Measurements from ENCODE around the gene TNF. TPM values are rescaled to one million over a fixed set of nuclear protein-coding genes. Genes with fewer than 3 reads are reported as not detected.
A peak's percentile ranks its signal among the peaks of the same experiment; 100 is the strongest.

The TNF gene
- total and polyA plus RNA-seq, 2 of the 13 experiments (the other 11 are each of a cell fraction or from before 2014, with no cell fraction given), result not detected

DNA sequence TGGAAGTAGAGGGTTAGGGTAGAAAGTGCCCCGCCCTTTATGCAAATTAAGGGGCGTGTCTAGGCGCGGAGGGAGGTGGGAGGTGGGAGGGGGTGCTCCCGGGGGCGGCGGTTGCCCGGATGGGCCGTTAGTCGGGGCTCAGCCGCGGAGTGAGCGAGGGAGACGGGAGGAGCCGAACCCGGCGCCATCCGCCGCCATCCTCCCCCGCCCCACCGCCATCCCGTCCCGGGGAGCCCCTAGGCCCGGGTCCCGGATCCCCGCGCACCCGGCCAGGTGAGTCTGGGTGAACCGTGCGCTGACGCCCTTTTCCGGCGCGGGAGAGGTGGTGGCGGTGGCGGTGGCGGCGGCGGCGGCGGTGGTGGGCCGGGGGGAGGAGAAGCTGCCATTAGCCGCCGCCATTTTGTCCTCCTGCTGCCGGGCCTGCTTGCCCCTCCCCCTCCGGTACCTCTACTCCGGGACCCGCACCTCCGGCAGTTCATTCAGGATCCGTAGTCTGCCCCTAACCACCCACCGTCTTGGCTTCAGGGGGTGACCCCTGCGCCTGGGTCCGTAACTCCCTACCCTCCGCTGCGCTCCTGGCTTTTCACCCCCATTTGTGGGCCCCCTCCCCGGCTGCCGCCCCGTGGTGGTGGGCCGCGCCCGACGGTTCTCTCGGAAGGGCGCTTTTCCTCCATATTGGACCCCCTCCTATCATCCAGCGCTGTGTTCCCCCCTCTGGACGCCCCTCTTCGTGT, 45.4 kb downstream of the TNF start, which contains the start of gene PRRC2A (continued):
- TF ChIP-seq ZNF407 (CRISPR knock-in tag; IDR thresholded peaks at IDR 0.05; ENCODE audit: not compliant biosample characterization) (no peak), ZNF709 (CRISPR knock-in tag; IDR thresholded peaks at IDR 0.05) (no peak; the same call in 1 of the 2 replicates), ZNF75D (CRISPR knock-in tag; IDR thresholded peaks at IDR 0.05; ENCODE audit: borderline replicate concordance) (no peak; the same call in 1 of the 2 replicates), NKX3-1 (CRISPR knock-in tag; IDR thresholded peaks at IDR 0.05) (no peak), GTF3A (CRISPR knock-in tag; conservative IDR thresholded peaks at IDR 0.05) (no peak), CHD2 (IDR thresholded peaks at IDR 0.05; ENCODE audit: low read depth, low read length) (no peak; the same call in 1 of the 2 replicates), ZNF83 (CRISPR knock-in tag; IDR thresholded peaks at IDR 0.05; ENCODE audit: borderline replicate concordance) (no peak), SRSF1 (optimal IDR thresholded peaks at IDR 0.05; ENCODE audit: low read depth, low read length) (peak; percentile 61), PAX8 (CRISPR knock-in tag; IDR thresholded peaks at IDR 0.05; ENCODE audit: borderline replicate concordance) (no peak; the same call in 1 of the 2 replicates), FOXC1 (CRISPR knock-in tag; IDR thresholded peaks at IDR 0.05; ENCODE audit: borderline replicate concordance) (no peak), IKZF1 (IDR thresholded peaks at IDR 0.05) (no peak), JARID2 (CRISPR knock-in tag; IDR thresholded peaks at IDR 0.05; ENCODE audit: insufficient replicate concordance) (no peak), CREB1 (IDR thresholded peaks at IDR 0.05) (no peak), CREB1 (CRISPR knock-in tag; IDR thresholded peaks at IDR 0.05) (no peak), SNAPC2 (CRISPR knock-in tag; IDR thresholded peaks at IDR 0.05) (peak; percentile 96; the same call in 1 of the 2 replicates), GATAD1 (CRISPR knock-in tag; IDR thresholded peaks at IDR 0.05) (peak; percentile 14; the same call in 1 of the 2 replicates)
- TF ChIP-seq, protein P1, sequence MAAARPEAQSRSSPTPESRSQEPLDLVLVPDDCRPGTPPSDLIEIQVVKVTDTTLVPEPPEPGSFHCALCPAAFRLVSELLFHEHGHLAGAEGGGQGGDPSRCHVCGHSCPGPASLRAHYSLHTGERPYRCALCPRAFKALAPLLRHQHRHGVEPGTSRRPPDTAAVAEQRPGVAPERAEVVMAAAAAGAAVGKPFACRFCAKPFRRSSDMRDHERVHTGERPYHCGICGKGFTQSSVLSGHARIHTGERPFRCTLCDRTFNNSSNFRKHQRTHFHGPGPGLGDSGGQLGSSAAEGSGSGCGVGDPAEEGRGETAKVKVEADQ (CRISPR knock-in tag; IDR thresholded peaks at IDR 0.05; ENCODE audit: borderline replicate concordance), result no peak
- TF ChIP-seq, protein P2, sequence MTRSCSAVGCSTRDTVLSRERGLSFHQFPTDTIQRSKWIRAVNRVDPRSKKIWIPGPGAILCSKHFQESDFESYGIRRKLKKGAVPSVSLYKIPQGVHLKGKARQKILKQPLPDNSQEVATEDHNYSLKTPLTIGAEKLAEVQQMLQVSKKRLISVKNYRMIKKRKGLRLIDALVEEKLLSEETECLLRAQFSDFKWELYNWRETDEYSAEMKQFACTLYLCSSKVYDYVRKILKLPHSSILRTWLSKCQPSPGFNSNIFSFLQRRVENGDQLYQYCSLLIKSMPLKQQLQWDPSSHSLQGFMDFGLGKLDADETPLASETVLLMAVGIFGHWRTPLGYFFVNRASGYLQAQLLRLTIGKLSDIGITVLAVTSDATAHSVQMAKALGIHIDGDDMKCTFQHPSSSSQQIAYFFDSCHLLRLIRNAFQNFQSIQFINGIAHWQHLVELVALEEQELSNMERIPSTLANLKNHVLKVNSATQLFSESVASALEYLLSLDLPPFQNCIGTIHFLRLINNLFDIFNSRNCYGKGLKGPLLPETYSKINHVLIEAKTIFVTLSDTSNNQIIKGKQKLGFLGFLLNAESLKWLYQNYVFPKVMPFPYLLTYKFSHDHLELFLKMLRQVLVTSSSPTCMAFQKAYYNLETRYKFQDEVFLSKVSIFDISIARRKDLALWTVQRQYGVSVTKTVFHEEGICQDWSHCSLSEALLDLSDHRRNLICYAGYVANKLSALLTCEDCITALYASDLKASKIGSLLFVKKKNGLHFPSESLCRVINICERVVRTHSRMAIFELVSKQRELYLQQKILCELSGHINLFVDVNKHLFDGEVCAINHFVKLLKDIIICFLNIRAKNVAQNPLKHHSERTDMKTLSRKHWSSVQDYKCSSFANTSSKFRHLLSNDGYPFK (CRISPR knock-in tag; IDR thresholded peaks at IDR 0.05; ENCODE audit: borderline replicate concordance), result peak; percentile 96
